HEK293 (cell line): Measurements from ENCODE around the gene IVNS1ABP.

Experiments used
- BCL11A ChIP-seq: fragments of 450-650 bp; formaldehyde crosslinking; IDR thresholded peaks from 2 replicates; pipeline ENCODE4 v1.5.1; 2016; ENCODE audit warnings: low read depth, missing biosample characterization, missing genetic modification characterization
- HOXD13 ChIP-seq: sonication (generic); formaldehyde crosslinking; IDR thresholded peaks from 2 replicates; pipeline ENCODE4 v1.8.0; 2022; ENCODE audit warnings: missing genetic modification reagents, borderline replicate concordance
- PRDM1 ChIP-seq: fragments of 450-650 bp; formaldehyde crosslinking; IDR thresholded peaks from 2 replicates; pipeline ENCODE4; 2016; ENCODE audit warnings: missing biosample characterization, missing genetic modification characterization
- SCRT1 ChIP-seq: fragments of 450-650 bp; formaldehyde crosslinking; IDR thresholded peaks from 2 replicates; pipeline ENCODE4 v1.5.1; 2016; ENCODE audit warnings: missing biosample characterization, missing genetic modification characterization, borderline replicate concordance
- SP2 ChIP-seq: fragments of 450-650 bp; formaldehyde crosslinking; IDR thresholded peaks from 2 replicates; pipeline ENCODE4 v1.5.1; 2016; ENCODE audit warnings: missing biosample characterization, missing genetic modification characterization
- SP7 ChIP-seq: fragments of 450-650 bp; formaldehyde crosslinking; IDR thresholded peaks from 2 replicates; pipeline ENCODE4 v1.5.1; 2016; ENCODE audit warnings: missing biosample characterization, missing genetic modification characterization
- ZBTB44 ChIP-seq: fragments of 450-650 bp; IDR thresholded peaks from 2 replicates; pipeline ENCODE4 v1.5.1; 2018; ENCODE audit warnings: missing biosample characterization, mild to moderate bottlenecking, missing genetic modification characterization
- ZNF138 ChIP-seq: fragments of 450-650 bp; formaldehyde crosslinking; IDR thresholded peaks from 2 replicates; pipeline ENCODE4 v1.5.1; 2016; ENCODE audit warnings: missing biosample characterization, missing genetic modification characterization, borderline replicate concordance
- ZNF157 ChIP-seq: fragments of 450-650 bp; formaldehyde crosslinking; IDR thresholded peaks from 2 replicates; pipeline ENCODE4 v1.5.1; 2016; ENCODE audit warnings: missing biosample characterization, missing genetic modification characterization
- ZNF221 ChIP-seq: fragments of 450-650 bp; formaldehyde crosslinking; IDR thresholded peaks from 2 replicates; pipeline ENCODE4 v1.5.1; 2017; ENCODE audit warnings: missing biosample characterization, missing genetic modification characterization, borderline replicate concordance
- ZNF302 ChIP-seq: fragments of 450-650 bp; formaldehyde crosslinking; IDR thresholded peaks from 2 replicates; pipeline ENCODE4 v1.5.1; 2016; ENCODE audit warnings: missing biosample characterization, missing genetic modification characterization, low read depth
- ZNF341 ChIP-seq: fragments of 450-650 bp; formaldehyde crosslinking; IDR thresholded peaks from 2 replicates; pipeline ENCODE4; 2016; ENCODE audit warnings: low read depth, missing biosample characterization, missing genetic modification characterization
- ZNF426 ChIP-seq: fragments of 450-650 bp; formaldehyde crosslinking; IDR thresholded peaks from 2 replicates; pipeline ENCODE4 v1.5.1; 2017; ENCODE audit warnings: missing biosample characterization, missing genetic modification characterization, mild to moderate bottlenecking, inconsistent platforms, moderate library complexity
- ZNF433 ChIP-seq: fragments of 450-650 bp; formaldehyde crosslinking; IDR thresholded peaks from 2 replicates; pipeline ENCODE4 v1.5.1; 2016; ENCODE audit warnings: missing biosample characterization, missing genetic modification characterization, low read depth
- ZNF513 ChIP-seq: fragments of 450-650 bp; IDR thresholded peaks from 2 replicates; pipeline ENCODE4 v1.5.1; 2018; ENCODE audit warnings: missing biosample characterization, missing genetic modification characterization
- ZNF514 ChIP-seq: fragments of 450-650 bp; formaldehyde crosslinking; IDR thresholded peaks from 2 replicates; pipeline ENCODE4 v1.5.1; 2016; ENCODE audit warnings: missing biosample characterization, missing genetic modification characterization
- ZNF549 ChIP-seq: fragments of 450-650 bp; IDR thresholded peaks from 2 replicates; pipeline ENCODE4 v1.5.1; 2018; ENCODE audit warnings: missing biosample characterization, missing genetic modification characterization, mild to moderate bottlenecking, inconsistent platforms, moderate library complexity
- ZNF610 ChIP-seq: fragments of 450-650 bp; formaldehyde crosslinking; IDR thresholded peaks from 2 replicates; pipeline ENCODE4 v1.5.1; 2016; ENCODE audit warnings: missing biosample characterization, missing genetic modification characterization, borderline replicate concordance
- ZNF658 ChIP-seq: fragments of 450-650 bp; formaldehyde crosslinking; IDR thresholded peaks from 2 replicates; pipeline ENCODE4; 2016; ENCODE audit warnings: missing biosample characterization, missing genetic modification characterization
- ZNF670 ChIP-seq: fragments of 450-650 bp; formaldehyde crosslinking; IDR thresholded peaks from 2 replicates; pipeline ENCODE4 v1.5.1; 2016; ENCODE audit warnings: missing biosample characterization, missing genetic modification characterization, low read depth
- ZNF791 ChIP-seq: fragments of 450-650 bp; formaldehyde crosslinking; IDR thresholded peaks from 2 replicates; pipeline ENCODE4 v1.5.1; 2016; ENCODE audit warnings: missing biosample characterization, missing genetic modification characterization
- ZNF830 ChIP-seq: fragments of 450-650 bp; IDR thresholded peaks from 2 replicates; pipeline ENCODE4 v1.5.0; 2018; ENCODE audit warnings: missing biosample characterization, missing genetic modification characterization, low read depth, mild to moderate bottlenecking, moderate library complexity
- ZNF837 ChIP-seq: fragments of 450-650 bp; formaldehyde crosslinking; IDR thresholded peaks from 2 replicates; pipeline ENCODE4 v1.5.1; 2016; ENCODE audit warnings: missing biosample characterization, missing genetic modification characterization
- ZSCAN16 ChIP-seq: fragments of 450-650 bp; formaldehyde crosslinking; IDR thresholded peaks from 2 replicates; pipeline ENCODE4 v1.5.1; 2016; ENCODE audit warnings: missing biosample characterization, missing genetic modification characterization
- ZXDB ChIP-seq: fragments of 450-650 bp; formaldehyde crosslinking; IDR thresholded peaks from 2 replicates; pipeline ENCODE4 v1.5.1; 2016; ENCODE audit warnings: missing biosample characterization, missing genetic modification characterization
- TF ChIP-seq, protein P1 (sequence below): fragments of 450-650 bp; formaldehyde crosslinking; IDR thresholded peaks from 2 replicates; pipeline ENCODE4 v1.5.1; 2016; ENCODE audit warnings: missing biosample characterization, missing genetic modification characterization, borderline replicate concordance
- TF ChIP-seq, protein P2 (sequence below): fragments of 450-650 bp; formaldehyde crosslinking; IDR thresholded peaks from 2 replicates; pipeline ENCODE4 v1.5.1; 2016; ENCODE audit warnings: missing biosample characterization, missing genetic modification characterization

Gene IVNS1ABP

DNA sequence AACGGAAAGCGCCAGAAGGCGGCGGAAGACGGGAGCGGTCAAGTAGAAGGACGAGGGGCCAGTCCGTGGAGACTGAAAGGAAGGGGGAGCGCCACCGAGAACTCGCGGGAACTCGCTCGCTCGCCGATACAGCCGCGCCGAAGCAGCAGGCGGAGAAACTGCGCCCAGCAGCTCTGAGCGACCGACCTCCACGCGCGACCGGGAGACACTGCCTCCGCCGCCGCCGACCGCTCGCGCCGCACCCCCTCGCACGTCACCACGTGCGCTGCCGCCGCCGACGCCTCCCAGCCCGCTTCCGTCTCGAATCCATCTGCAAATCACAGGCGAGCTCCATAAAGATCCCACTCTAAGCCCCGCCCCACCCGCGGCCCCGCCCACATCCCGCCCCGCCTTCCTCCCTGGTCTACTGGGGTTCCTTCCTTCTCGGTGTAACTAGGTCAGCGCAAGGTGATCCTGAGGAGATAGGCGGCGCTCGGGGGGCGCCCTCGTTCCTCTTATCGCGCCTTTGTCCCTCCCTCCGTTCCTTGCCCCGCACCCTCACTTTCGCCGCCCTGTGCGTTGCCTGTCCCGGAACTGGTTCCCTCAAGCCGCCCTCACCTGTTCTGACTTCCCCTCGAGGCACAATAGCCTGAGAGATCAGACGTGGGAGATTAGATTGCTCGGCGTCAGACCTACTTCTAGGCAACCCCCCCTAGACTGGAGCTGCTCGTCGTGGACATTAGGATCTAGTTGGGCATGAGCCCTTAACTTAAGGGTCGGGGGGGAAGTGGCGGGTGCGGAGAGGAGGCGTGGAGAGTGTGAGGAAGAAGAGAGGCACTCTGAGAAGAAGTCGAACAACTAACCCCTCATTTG is at the start of gene IVNS1ABP (continued):
- TF ChIP-seq SP7 (tag by site-specific recombination), result peak; percentile 58; the same call in 1 of the 2 replicates
- TF ChIP-seq ZNF514 (tag by site-specific recombination), result no peak
- TF ChIP-seq ZSCAN16 (tag by site-specific recombination), result no peak
- TF ChIP-seq ZNF157 (tag by site-specific recombination), result no peak
- no peak for TF ChIP-seq ZNF302 (tag by site-specific recombination)
- no peak for TF ChIP-seq ZNF433 (tag by site-specific recombination)
- TF ChIP-seq ZXDB, result peak; percentile 81
- TF ChIP-seq ZNF426 (tag by site-specific recombination), result no peak
- TF ChIP-seq, protein P1, sequence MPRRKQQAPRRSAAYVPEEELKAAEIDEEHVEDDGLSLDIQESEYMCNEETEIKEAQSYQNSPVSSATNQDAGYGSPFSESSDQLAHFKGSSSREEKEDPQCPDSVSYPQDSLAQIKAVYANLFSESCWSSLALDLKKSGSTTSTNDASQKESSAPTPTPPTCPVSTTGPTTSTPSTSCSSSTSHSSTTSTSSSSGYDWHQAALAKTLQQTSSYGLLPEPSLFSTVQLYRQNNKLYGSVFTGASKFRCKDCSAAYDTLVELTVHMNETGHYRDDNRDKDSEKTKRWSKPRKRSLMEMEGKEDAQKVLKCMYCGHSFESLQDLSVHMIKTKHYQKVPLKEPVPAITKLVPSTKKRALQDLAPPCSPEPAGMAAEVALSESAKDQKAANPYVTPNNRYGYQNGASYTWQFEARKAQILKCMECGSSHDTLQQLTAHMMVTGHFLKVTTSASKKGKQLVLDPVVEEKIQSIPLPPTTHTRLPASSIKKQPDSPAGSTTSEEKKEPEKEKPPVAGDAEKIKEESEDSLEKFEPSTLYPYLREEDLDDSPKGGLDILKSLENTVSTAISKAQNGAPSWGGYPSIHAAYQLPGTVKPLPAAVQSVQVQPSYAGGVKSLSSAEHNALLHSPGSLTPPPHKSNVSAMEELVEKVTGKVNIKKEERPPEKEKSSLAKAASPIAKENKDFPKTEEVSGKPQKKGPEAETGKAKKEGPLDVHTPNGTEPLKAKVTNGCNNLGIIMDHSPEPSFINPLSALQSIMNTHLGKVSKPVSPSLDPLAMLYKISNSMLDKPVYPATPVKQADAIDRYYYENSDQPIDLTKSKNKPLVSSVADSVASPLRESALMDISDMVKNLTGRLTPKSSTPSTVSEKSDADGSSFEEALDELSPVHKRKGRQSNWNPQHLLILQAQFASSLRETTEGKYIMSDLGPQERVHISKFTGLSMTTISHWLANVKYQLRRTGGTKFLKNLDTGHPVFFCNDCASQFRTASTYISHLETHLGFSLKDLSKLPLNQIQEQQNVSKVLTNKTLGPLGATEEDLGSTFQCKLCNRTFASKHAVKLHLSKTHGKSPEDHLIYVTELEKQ (tag by site-specific recombination), result peak; percentile 72
- TF ChIP-seq SCRT1, result no peak
- TF ChIP-seq ZBTB44 (tag by site-specific recombination), result no peak
- no peak for TF ChIP-seq BCL11A (tag by site-specific recombination)
- TF ChIP-seq ZNF837, result no peak
- TF ChIP-seq ZNF830 (tag by site-specific recombination), result no peak
- peak; percentile 54; the same call in 1 of the 2 replicates for TF ChIP-seq ZNF791
- no peak for TF ChIP-seq ZNF138 (tag by site-specific recombination)
- TF ChIP-seq ZNF221 (tag by site-specific recombination), result no peak
- TF ChIP-seq ZNF670 (tag by site-specific recombination), result no peak
- peak; percentile 88 for TF ChIP-seq PRDM1
- TF ChIP-seq ZNF658 (tag by site-specific recombination), result no peak
- TF ChIP-seq HOXD13 (CRISPR knock-in tag), result no peak
- TF ChIP-seq, protein P2, sequence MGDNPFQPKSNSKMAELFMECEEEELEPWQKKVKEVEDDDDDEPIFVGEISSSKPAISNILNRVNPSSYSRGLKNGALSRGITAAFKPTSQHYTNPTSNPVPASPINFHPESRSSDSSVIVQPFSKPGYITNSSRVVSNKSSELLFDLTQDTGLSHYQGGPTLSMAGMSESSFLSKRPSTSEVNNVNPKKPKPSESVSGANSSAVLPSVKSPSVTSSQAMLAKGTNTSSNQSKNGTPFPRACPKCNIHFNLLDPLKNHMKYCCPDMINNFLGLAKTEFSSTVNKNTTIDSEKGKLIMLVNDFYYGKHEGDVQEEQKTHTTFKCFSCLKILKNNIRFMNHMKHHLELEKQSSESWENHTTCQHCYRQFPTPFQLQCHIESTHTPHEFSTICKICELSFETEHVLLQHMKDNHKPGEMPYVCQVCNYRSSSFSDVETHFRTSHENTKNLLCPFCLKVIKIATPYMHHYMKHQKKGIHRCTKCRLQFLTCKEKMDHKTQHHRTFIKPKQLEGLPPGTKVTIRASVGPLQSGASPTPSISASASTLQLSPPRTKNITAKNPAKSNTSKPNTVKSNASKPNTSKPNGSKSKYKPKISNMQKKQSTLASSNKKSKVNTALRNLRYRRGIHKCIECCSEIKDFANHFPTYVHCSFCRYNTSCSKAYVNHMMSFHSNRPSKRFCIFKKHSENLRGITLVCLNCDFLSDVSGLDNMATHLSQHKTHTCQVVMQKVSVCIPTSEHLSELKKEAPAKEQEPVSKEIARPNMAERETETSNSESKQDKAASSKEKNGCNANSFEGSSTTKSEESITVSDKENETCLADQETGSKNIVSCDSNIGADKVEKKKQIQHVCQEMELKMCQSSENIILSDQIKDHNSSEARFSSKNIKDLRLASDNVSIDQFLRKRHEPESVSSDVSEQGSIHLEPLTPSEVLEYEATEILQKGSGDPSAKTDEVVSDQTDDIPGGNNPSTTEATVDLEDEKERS (tag by site-specific recombination), result no peak
- no peak for TF ChIP-seq ZNF549
- peak; percentile 86 for TF ChIP-seq SP2 (tag by site-specific recombination)
- TF ChIP-seq ZNF341 (tag by site-specific recombination), result peak; percentile 83
- 0 out of 2 replicates have a peak, but pooled peaks have one; percentile 41 for TF ChIP-seq ZNF513
- peak; percentile 55; the same call in 1 of the 2 replicates for TF ChIP-seq ZNF610
